Ascending aorta (tissue), 2 donors: ENCODE results near the gene CHEK2. TPM values are rescaled to one million over a fixed set of nuclear protein-coding genes. Genes with fewer than 3 reads are reported as not detected.
"Not testable (repeated sequence)": the region's sequence is repeated elsewhere in the genome, so short reads cannot be mapped to it uniquely, and the experiment has no call there.

ENCODE experiments used
- DNase-seq, 2 donors: peaks; one replicate each; pipeline ENCODE4 v3.0.0-alpha.2; 2019; ENCODE audit warnings: low spot score in 2 of 2
- H3K27ac ChIP-seq, 2 donors: fragments of 200-600 bp; sonication (generic); one replicate each; pipeline ENCODE4 v1.5.1; 2016 to 2017; ENCODE audit warnings: mild to moderate bottlenecking in 1 of 2
- H3K27me3 ChIP-seq: fragments of 200-600 bp; sonication (generic); one replicate; pipeline ENCODE4 v1.5.1; 2017
- H3K36me3 ChIP-seq, 2 donors: fragments of 200-600 bp; sonication (generic); one replicate each; pipeline ENCODE4 v1.5.1; 2016
- H3K4me1 ChIP-seq, 2 donors: fragments of 200-600 bp; sonication (generic); one replicate each; pipeline ENCODE4 v1.5.1; 2016 to 2017; ENCODE audit warnings: mild to moderate bottlenecking in 1 of 2
- H3K4me3 ChIP-seq, 2 donors: fragments of 200-600 bp; sonication (generic); one replicate each; pipeline ENCODE4 v1.5.1; 2016 to 2017; ENCODE audit warnings: mild to moderate bottlenecking in 1 of 2
- H3K9me3 ChIP-seq, 2 donors: fragments of 200-600 bp; sonication (generic); one replicate each; pipeline ENCODE4 v1.5.1; 2016
- intact Hi-C: fragments of 100-400 bp; cut with DNase I; formaldehyde crosslinking; loops from one replicate; pipeline ENCODE4 v1.15.1; 2023
- total RNA-seq: library from RNA; depleted of rRNA; stranded (reverse); fragments of >200 nt; gene quantifications from one replicate; pipeline ENCODE4 v1.1.0, GENCODE V29; 2016
- TF ChIP-seq, protein P1 (sequence below), 3 experiments: fragments of 200-600 bp in 2 of 3; fragments of 450-650 bp in 1 of 3; sonication (generic) in 2 of 3; IDR thresholded peaks; one replicate each; pipeline ENCODE4 v1.5.1; 2016 to 2019; ENCODE audit warnings: antibody characterized with exemption in 3 of 3, mild to moderate bottlenecking in 1 of 3, moderate library complexity in 1 of 3

The CHEK2 gene
- total RNA-seq, 1 donor from 2014 or later = 1.3 TPM

DNA sequence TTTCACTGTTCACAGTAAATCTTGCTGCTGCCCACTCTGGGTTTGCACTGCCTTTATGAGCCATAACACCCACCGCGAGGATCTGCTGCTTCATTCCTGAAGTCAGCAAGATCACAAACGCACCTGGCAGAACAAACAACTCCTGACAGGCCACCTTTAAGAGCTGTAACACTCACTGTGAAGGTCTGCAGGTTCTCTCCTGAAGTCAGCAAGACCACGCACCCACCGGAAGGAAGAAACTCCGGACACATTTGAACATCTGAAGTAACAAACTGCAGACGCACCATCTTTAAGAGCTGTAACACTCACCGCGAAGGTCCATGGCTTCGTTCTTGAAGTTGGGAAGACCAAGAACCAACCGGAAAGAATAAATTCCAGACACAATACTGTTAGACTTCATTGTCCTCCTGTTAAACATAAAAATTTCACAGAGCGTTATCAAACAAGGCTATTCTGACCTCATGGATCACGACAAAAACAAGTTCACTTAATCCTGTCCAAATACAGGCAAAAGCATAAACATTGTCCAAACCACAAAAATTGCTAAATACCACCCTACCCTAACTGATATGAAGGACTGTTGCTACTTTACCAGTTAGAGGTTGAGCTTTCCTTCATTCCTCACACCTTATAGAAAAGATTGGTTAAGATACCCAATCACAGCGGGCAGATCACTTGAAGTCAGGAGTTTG lies 27.9 kb upstream of the CHEK2 start:
- no peak for DNase-seq
- TF ChIP-seq, protein P1, sequence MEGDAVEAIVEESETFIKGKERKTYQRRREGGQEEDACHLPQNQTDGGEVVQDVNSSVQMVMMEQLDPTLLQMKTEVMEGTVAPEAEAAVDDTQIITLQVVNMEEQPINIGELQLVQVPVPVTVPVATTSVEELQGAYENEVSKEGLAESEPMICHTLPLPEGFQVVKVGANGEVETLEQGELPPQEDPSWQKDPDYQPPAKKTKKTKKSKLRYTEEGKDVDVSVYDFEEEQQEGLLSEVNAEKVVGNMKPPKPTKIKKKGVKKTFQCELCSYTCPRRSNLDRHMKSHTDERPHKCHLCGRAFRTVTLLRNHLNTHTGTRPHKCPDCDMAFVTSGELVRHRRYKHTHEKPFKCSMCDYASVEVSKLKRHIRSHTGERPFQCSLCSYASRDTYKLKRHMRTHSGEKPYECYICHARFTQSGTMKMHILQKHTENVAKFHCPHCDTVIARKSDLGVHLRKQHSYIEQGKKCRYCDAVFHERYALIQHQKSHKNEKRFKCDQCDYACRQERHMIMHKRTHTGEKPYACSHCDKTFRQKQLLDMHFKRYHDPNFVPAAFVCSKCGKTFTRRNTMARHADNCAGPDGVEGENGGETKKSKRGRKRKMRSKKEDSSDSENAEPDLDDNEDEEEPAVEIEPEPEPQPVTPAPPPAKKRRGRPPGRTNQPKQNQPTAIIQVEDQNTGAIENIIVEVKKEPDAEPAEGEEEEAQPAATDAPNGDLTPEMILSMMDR (IDR thresholded peaks at IDR 0.05) = no peak
- H3K4me3 ChIP-seq = no peak overlapping the region
- no peaks in the 10 kb centered on the region for H3K27me3 ChIP-seq
- no peaks in the 10 kb centered on the region for H3K36me3 ChIP-seq
- intact Hi-C loops = loop anchor here (10.0 kb wide), 1 partner anchor 95 kb away; the partner anchor contains the start of gene TTC28
- H3K27ac ChIP-seq = no peak overlapping the region
- H3K4me1 ChIP-seq = peaks cover 3 to 6% of the 10 kb centered on the region in 2 donors
- no peaks in the 10 kb centered on the region for H3K9me3 ChIP-seq

DNA sequence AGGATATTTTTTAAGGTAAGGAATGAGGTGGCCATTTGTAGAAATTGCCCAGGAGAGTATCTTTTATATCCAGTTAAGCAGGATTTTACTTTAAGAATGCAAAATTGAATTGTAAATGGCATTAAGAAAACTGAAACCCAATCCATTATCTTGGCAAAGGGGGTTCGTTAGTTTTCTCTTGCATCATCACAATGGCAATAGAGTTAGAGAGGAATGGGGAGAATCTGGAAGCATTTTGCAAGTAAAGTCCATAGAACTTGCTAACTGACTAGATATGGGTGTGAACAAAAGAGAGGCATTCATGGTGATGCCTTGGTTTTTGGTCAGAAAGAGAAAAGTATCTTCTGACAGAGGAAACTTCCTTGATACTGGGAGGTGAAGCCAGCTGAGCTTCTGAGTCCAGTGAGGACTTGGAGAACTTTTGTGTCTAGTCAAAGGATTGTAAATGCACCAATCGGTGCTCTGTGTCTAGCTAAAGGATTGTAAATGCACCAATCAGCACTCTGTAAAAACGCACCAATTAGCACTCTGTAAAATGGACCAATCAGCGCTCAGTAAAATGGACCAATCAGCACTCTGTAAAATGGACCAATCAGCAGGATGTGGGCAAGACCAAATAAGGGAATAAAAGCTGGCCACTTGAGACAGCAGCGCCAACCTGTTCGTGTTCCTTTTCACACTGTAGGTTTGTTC lies 27.2 kb upstream of the CHEK2 start:
- Histone ChIP-seq H3K36me3 (no peaks in the 10 kb centered on the region), H3K4me1 (no peaks in the 10 kb centered on the region), H3K27ac (no peak overlapping the region), H3K9me3 (no peaks in the 10 kb centered on the region), H3K27me3 (no peaks in the 10 kb centered on the region), H3K4me3 (no peak overlapping the region)
- intact Hi-C loops = no loop called here
- TF ChIP-seq, protein P1 (IDR thresholded peaks at IDR 0.05) = no peak
- no peak for DNase-seq

DNA sequence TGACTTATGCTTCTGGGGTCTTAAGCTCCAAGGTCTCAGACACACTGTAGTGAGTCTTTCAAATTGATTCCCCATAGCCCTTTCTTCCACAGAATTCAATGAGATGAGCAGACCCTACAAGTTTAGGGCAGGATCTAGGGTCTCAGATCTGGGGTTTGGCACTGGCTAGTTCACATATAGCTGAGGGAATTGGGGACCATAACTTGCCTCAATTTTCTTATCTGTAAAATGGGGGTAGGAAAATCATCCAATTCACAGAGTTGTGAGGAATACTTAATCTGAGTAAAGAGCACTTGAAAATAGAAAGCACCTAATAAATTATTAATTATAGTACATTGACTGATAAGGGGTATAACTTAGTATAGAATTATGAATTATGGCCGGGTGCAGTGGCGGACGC lies 25.0 kb upstream of the CHEK2 start:
- no peaks in the 10 kb centered on the region for H3K27me3 ChIP-seq
- H3K4me1 ChIP-seq = no peaks in the 10 kb centered on the region
- H3K27ac ChIP-seq = no peak overlapping the region
- intact Hi-C loops = no loop called here
- no peak for DNase-seq
- TF ChIP-seq, protein P1 (IDR thresholded peaks at IDR 0.05) = no peak
- H3K36me3 ChIP-seq = no peaks in the 10 kb centered on the region
- no peak overlapping the region for H3K4me3 ChIP-seq
- no peaks in the 10 kb centered on the region for H3K9me3 ChIP-seq

DNA sequence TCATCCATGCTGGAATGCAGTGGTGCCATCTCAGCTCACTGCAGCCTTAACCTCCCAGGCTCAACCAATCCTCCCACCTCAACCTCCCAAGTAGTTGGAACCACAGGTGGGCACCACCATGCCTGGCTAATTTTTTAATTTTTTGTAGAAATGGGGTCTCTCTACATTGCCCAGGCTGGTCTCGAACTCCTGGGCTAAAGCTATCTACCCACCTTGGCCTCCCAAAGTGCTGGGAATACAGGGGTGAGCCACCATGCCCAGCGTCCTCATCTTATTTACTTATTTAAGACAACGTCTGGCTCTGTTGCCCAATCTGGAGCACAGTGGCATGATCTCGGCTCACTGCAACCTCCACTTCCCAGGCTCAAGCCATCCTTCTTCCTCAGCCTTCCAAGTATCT lies 20.4 kb upstream of the CHEK2 start:
- H3K4me3 ChIP-seq, H3K36me3 ChIP-seq, H3K27me3 ChIP-seq, intact Hi-C loops, H3K4me1 ChIP-seq, DNase-seq, H3K9me3 ChIP-seq, H3K27ac ChIP-seq: not testable (repeated sequence)

DNA sequence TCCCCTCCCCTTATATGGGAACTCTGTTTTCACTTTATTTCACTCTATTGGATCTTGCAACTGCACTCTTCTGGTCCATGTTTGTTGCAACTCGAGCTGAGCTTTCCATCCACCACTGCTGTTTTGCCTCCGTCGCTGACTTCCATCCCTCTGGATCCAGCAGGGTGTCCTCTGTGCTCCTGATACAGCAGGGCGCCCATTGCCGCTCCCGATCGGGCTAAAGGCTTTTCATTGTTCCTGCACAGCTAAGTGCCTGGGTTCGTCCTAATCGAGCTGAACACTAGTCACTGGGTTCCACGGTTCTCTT lies 19.8 kb upstream of the CHEK2 start:
- Histone ChIP-seq H3K36me3 (no peaks in the 10 kb centered on the region), H3K27me3 (no peaks in the 10 kb centered on the region), H3K4me1 (no peaks in the 10 kb centered on the region), H3K4me3 (no peak overlapping the region), H3K27ac (no peak overlapping the region), H3K9me3 (no peaks in the 10 kb centered on the region)
- DNase-seq = no peak
- TF ChIP-seq, protein P1 (IDR thresholded peaks at IDR 0.05) = no peak
- intact Hi-C loops = no loop called here

DNA sequence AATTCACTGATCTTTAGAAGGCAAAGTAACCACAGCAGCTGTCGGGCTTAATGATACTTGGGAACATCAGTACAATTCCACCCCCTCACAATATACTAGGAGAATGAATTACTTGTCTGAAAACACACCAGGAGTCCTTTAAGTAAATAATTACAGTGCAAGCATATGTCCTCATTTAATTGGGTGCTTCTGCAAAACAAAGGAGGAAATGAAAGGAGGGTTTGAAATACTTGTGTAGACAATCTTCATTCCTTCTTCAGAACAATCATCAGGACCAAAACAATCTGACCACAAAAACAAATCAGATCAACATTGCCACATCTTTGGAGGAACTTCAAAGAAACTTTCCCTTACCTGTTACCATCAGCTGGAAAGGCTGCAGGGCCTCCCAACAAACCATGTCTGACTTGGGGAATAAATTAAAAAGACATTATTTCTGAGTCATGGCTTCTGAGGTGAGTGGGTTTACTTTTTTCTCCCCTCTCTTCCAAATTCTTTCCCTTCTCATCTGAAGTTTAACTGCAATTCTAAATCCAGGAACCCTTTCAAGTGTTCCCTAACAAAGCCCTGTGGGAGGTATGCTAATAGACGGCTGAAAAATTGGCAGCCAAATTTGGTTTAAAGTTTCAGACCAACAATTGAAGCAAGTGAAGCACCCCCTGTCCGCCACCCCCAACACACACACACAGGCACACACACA lies 18.4 kb upstream of the CHEK2 start:
- Histone ChIP-seq H3K27ac (no peak overlapping the region), H3K4me3 (no peak overlapping the region), H3K4me1 (no peaks in the 10 kb centered on the region), H3K9me3 (no peaks in the 10 kb centered on the region), H3K27me3 (no peaks in the 10 kb centered on the region), H3K36me3 (no peaks in the 10 kb centered on the region)
- intact Hi-C loops = no loop called here
- TF ChIP-seq, protein P1 (IDR thresholded peaks at IDR 0.05) = no peak
- no peak for DNase-seq

DNA sequence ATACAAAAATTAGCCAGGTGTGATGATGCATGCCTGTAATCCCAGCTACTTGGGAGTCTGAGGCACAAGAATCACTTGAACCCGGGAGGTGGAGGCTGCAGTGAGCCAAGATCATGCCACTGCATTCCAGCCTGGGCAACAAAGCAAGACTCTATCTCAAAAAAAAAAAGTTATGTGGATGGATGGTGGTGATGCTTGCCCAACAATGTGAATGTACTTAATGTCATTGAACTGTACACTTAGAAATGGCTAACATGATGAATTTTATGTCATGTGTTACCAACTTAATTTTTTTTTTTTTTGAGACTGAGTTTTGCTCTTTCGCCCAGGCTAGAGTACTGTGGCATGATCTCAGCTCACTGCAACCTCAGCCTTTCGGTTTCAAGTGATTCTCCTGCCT lies 12.9 kb upstream of the CHEK2 start:
- H3K4me1 ChIP-seq, DNase-seq, H3K27me3 ChIP-seq, H3K4me3 ChIP-seq, H3K27ac ChIP-seq, H3K9me3 ChIP-seq, intact Hi-C loops, H3K36me3 ChIP-seq: not testable (repeated sequence)
